Astrocyte (in vitro differentiated cells and primary cell): ENCODE data around the gene TMEM119. TPM values are rescaled to one million over a fixed set of nuclear protein-coding genes. Genes with fewer than 3 reads are reported as not detected.

Source experiments
- DNase-seq: peaks from one replicate; pipeline ENCODE4 v3.0.0-alpha.2; 2010; ENCODE audit warnings: low read depth
- FAIRE-seq: peaks from 2 replicates; lab custom pipeline; 2011; peaks lifted over from hg19 to GRCh38; lab: Jason Lieb, UNC
- H2AFZ ChIP-seq: 2 replicates; pipeline ENCODE4 v1.6.0; 2012; ENCODE audit warnings: low read depth, low read length, inconsistent platforms
- H3K27ac ChIP-seq: 2 replicates; pipeline ENCODE4 v1.5.1; 2011; ENCODE audit warnings: low read depth, low read length, inconsistent platforms
- H3K27me3 ChIP-seq: 2 replicates; pipeline ENCODE4 v1.6.0; 2011; ENCODE audit warnings: low read length, inconsistent platforms; ENCODE audit not compliant: insufficient read depth
- H3K36me3 ChIP-seq: 2 replicates; pipeline ENCODE4 v1.5.1; 2011; ENCODE audit warnings: low read length, inconsistent platforms; ENCODE audit not compliant: insufficient read depth
- H3K4me1 ChIP-seq: 2 replicates; pipeline ENCODE4 v1.5.1; 2011; ENCODE audit warnings: low read length, inconsistent platforms; ENCODE audit not compliant: insufficient read depth
- H3K4me2 ChIP-seq: 2 replicates; pipeline ENCODE4 v1.6.0; 2012; ENCODE audit warnings: low read length, inconsistent platforms
- H3K4me3 ChIP-seq: 2 replicates; pipeline ENCODE4 v1.5.1; 2011; ENCODE audit warnings: low read depth, mild to moderate bottlenecking, low read length, inconsistent platforms; ENCODE audit not compliant: insufficient read depth
- H3K79me2 ChIP-seq: 2 replicates; pipeline ENCODE4 v1.6.0; 2012; ENCODE audit warnings: mild to moderate bottlenecking, low read length, inconsistent platforms; ENCODE audit not compliant: insufficient read depth
- H3K9ac ChIP-seq: 2 replicates; pipeline ENCODE4 v1.6.0; 2012; ENCODE audit warnings: mild to moderate bottlenecking, low read length, inconsistent platforms
- H3K9me3 ChIP-seq: 2 replicates; pipeline ENCODE4 v1.5.1; 2012; ENCODE audit warnings: low read depth, mild to moderate bottlenecking, low read length, inconsistent platforms; ENCODE audit not compliant: insufficient read depth
- H4K20me1 ChIP-seq: 2 replicates; pipeline ENCODE4 v1.6.0; 2012; ENCODE audit warnings: low read length, inconsistent platforms; ENCODE audit not compliant: insufficient read depth
- H3K27ac Mint-ChIP-seq: one replicate; pipeline ENCODE4 v1.8.0; 2021; ENCODE audit warnings: mild to moderate bottlenecking, mixed read lengths; ENCODE audit not compliant: unreplicated experiment
- H3K27me3 Mint-ChIP-seq: one replicate; pipeline ENCODE4 v1.8.0; 2021; ENCODE audit warnings: low read depth, mixed read lengths; ENCODE audit not compliant: unreplicated experiment
- H3K36me3 Mint-ChIP-seq: one replicate; pipeline ENCODE4 v1.8.0; 2021; ENCODE audit warnings: low read depth, mixed read lengths; ENCODE audit not compliant: unreplicated experiment
- H3K4me1 Mint-ChIP-seq: one replicate; pipeline ENCODE4 v1.8.0; 2021; ENCODE audit warnings: low read depth, mixed read lengths; ENCODE audit not compliant: unreplicated experiment
- H3K4me3 Mint-ChIP-seq: one replicate; pipeline ENCODE4 v1.8.0; 2021; ENCODE audit warnings: mild to moderate bottlenecking, moderate library complexity, mixed read lengths; ENCODE audit not compliant: unreplicated experiment
- H3K9me3 Mint-ChIP-seq: one replicate; pipeline ENCODE4 v1.8.0; 2021; ENCODE audit warnings: mild to moderate bottlenecking, mixed read lengths; ENCODE audit not compliant: unreplicated experiment
- CTCF ChIP-seq: IDR thresholded peaks from 2 replicates; pipeline ENCODE4 v1.5.1; 2011; ENCODE audit warnings: low read depth, mild to moderate bottlenecking, inconsistent platforms, low read length, moderate library complexity; ENCODE audit not compliant: insufficient read depth
- EZH2 ChIP-seq: IDR thresholded peaks from 2 replicates; pipeline ENCODE4 v1.6.1; 2012; ENCODE audit warnings: mild to moderate bottlenecking, low read length, inconsistent platforms; ENCODE audit not compliant: insufficient read depth
- total RNA-seq: library from RNA; stranded (reverse); gene quantifications from 2 replicates; pipeline ENCODE4 v1.2.1, GENCODE V29; 2021

Gene TMEM119
- total RNA-seq, 1 donor from 2014 or later, result 0.91 TPM

- H3K4me1 Mint-ChIP-seq, result peaks cover 25% of the 10 kb centered on the region
- H4K20me1 ChIP-seq, result peaks cover 14% of the 10 kb centered on the region
- H3K4me3 ChIP-seq, result no peak overlapping the region
- H3K9me3 Mint-ChIP-seq, result no peaks in the 10 kb centered on the region
- TF ChIP-seq EZH2 (no peak), CTCF (no peak)
- peaks cover 22% of the 10 kb centered on the region for H3K4me1 ChIP-seq
- H3K27me3 Mint-ChIP-seq, result no peaks in the 10 kb centered on the region
- H3K9me3 ChIP-seq, result no peaks in the 10 kb centered on the region
- no peaks in the 10 kb centered on the region for H3K27me3 ChIP-seq
- no peak overlapping the region for H3K27ac Mint-ChIP-seq
- no peak overlapping the region for H3K4me2 ChIP-seq
- H3K36me3 ChIP-seq, result peaks cover 45% of the 10 kb centered on the region
- DNase-seq, result no peak
- peak overlapping the region; percentile 7 for H3K9ac ChIP-seq
- FAIRE-seq, result no peak
- peaks cover 3% of the 10 kb centered on the region for H3K36me3 Mint-ChIP-seq
- H3K79me2 ChIP-seq, result peaks cover 29% of the 10 kb centered on the region
- no peak overlapping the region for H2AFZ ChIP-seq
- no peak overlapping the region for H3K4me3 Mint-ChIP-seq
- H3K27ac ChIP-seq, result no peak overlapping the region
These were observed 32.7 kb downstream of the TMEM119 start for GRCh38 chr12:108565146-108565545.

- Mint-ChIP-seq H3K9me3 (no peaks in the 10 kb centered on the region), H3K36me3 (peaks cover 3% of the 10 kb centered on the region), H3K4me1 (peaks cover 28% of the 10 kb centered on the region), H3K27ac (peak overlapping the region; percentile 6), H3K4me3 (peak overlapping the region; percentile 20), H3K27me3 (no peaks in the 10 kb centered on the region)
- Histone ChIP-seq H3K4me3 (no peak overlapping the region), H4K20me1 (peaks cover 18% of the 10 kb centered on the region), H3K4me2 (no peak overlapping the region), H3K27me3 (no peaks in the 10 kb centered on the region), H3K79me2 (peaks cover 34% of the 10 kb centered on the region), H2AFZ (no peak overlapping the region), H3K27ac (no peak overlapping the region), H3K9me3 (no peaks in the 10 kb centered on the region), H3K4me1 (peaks cover 26% of the 10 kb centered on the region), H3K9ac (peak overlapping the region; percentile 7), H3K36me3 (peaks cover 43% of the 10 kb centered on the region)
- FAIRE-seq, result no peak
- no peak for TF ChIP-seq EZH2
- TF ChIP-seq CTCF, result no peak
- DNase-seq, result no peak
These were observed 33.2 kb downstream of the TMEM119 start for GRCh38 chr12:108564724-108565123.

- Mint-ChIP-seq H3K4me3 (peak overlapping the region; percentile 95), H3K27me3 (no peaks in the 10 kb centered on the region), H3K4me1 (peaks cover 30% of the 10 kb centered on the region), H3K27ac (peak overlapping the region; percentile 93), H3K36me3 (peaks cover 3% of the 10 kb centered on the region), H3K9me3 (no peaks in the 10 kb centered on the region)
- H3K79me2 ChIP-seq, result peaks cover 43% of the 10 kb centered on the region
- no peak overlapping the region for H2AFZ ChIP-seq
- peak overlapping the region; percentile 99 for H3K9ac ChIP-seq
- no peaks in the 10 kb centered on the region for H3K27me3 ChIP-seq
- H3K4me1 ChIP-seq, result peaks cover 28% of the 10 kb centered on the region
- TF ChIP-seq CTCF (no peak), EZH2 (no peak)
- peaks cover 26% of the 10 kb centered on the region for H4K20me1 ChIP-seq
- DNase-seq (no peak), FAIRE-seq (no peak)
- H3K4me2 ChIP-seq, result peak overlapping the region; percentile 97
- no peaks in the 10 kb centered on the region for H3K9me3 ChIP-seq
- H3K4me3 ChIP-seq, result peak overlapping the region; percentile 80
- peaks cover 42% of the 10 kb centered on the region for H3K36me3 ChIP-seq
- peak overlapping the region; percentile 84 for H3K27ac ChIP-seq
These were observed 34.1 kb downstream of the TMEM119 start for GRCh38 chr12:108563804-108564151.
